Stomach (tissue), 4 donors: ENCODE measurements around the gene PRKACB.

Experiments
- POLR2A ChIP-seq, 4 donors: fragments of 450-650 bp; IDR thresholded peaks; one replicate each; pipeline ENCODE4 v1.6.1; 2016; ENCODE audit warnings: antibody characterized with exemption in 4 of 4, control low read depth in 2 of 4, mild to moderate bottlenecking in 1 of 4, moderate library complexity in 1 of 4
- POLR2AphosphoS5 ChIP-seq, 3 donors: sonication (generic); formaldehyde crosslinking; IDR thresholded peaks; one replicate each; pipeline ENCODE4 v1.6.1; 2016; ENCODE audit warnings: antibody characterized with exemption in 3 of 3
- TF ChIP-seq, protein P1 (sequence below), 7 experiments: fragments of 450-650 bp in 4 of 7; fragments of 200-600 bp in 3 of 7; sonication (generic) in 3 of 7; IDR thresholded peaks; one replicate each; pipeline ENCODE4 v1.5.1; 2016 to 2019; ENCODE audit warnings: antibody characterized with exemption in 7 of 7, control low read depth in 2 of 7, mild to moderate bottlenecking in 1 of 7

- no peak for TF ChIP-seq POLR2A (IDR thresholded peaks at IDR 0.05)
- TF ChIP-seq, protein P1, sequence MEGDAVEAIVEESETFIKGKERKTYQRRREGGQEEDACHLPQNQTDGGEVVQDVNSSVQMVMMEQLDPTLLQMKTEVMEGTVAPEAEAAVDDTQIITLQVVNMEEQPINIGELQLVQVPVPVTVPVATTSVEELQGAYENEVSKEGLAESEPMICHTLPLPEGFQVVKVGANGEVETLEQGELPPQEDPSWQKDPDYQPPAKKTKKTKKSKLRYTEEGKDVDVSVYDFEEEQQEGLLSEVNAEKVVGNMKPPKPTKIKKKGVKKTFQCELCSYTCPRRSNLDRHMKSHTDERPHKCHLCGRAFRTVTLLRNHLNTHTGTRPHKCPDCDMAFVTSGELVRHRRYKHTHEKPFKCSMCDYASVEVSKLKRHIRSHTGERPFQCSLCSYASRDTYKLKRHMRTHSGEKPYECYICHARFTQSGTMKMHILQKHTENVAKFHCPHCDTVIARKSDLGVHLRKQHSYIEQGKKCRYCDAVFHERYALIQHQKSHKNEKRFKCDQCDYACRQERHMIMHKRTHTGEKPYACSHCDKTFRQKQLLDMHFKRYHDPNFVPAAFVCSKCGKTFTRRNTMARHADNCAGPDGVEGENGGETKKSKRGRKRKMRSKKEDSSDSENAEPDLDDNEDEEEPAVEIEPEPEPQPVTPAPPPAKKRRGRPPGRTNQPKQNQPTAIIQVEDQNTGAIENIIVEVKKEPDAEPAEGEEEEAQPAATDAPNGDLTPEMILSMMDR (IDR thresholded peaks at IDR 0.05) = no peak
- TF ChIP-seq POLR2AphosphoS5 (IDR thresholded peaks at IDR 0.05) = no peak
Observed at GRCh38 chr1:84108900-84109578, 35.0 kb upstream of the PRKACB start.
